ENCODE measurements around the gene TTC9C.

TTC9C gene

GRCh38 chr11:62710001-62710345 is 18.3 kb upstream of the TTC9C start:
- in situ Hi-C loops (cut with MboI; ENCODE audit: low sequenced_read_pairs, unreplicated experiment), result no loop called here

DNA sequence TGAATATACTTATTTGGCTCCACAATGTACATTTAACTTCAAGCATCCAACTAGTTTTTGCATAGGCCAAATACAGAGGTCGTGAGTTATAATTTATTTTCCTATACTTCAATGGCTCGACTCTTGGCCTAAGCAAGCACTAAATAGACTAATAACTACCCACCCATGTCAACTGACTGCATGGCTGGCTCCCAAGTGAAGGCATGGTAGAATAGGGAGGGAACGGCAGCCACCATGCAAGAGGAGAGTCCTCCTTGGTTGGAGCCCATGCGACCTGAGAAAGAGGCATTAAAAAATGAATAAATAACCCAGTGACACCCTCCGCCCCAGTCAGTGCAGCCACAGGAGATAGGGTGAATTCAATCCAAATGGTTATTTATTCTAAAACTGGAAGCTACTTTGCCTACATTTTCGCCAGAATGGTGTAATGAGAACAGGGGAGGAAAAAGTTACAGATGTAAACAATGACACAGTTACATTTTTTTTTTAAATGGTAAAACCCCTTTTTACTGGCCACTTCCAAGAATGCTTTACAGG is 15.9 kb upstream of the TTC9C start:
- in situ Hi-C loops (cut with MboI; ENCODE audit: low sequenced_read_pairs, unreplicated experiment), result no loop called here
- no peak for DNase-seq (ENCODE audit: low spot score)
- TF ChIP-seq CTCF (IDR thresholded peaks at IDR 0.05; ENCODE audit: borderline replicate concordance, control extremely low read depth, extremely low read depth, insufficient read depth, missing control alignments), result no peak

More at GRCh38 chr11:62710001-62710345, 18.3 kb upstream of the TTC9C start:
- no peak for TF ChIP-seq CTCF (IDR thresholded peaks at IDR 0.05; ENCODE audit: borderline replicate concordance, control extremely low read depth, extremely low read depth, insufficient read depth, missing control alignments)
- no peak for DNase-seq (ENCODE audit: low spot score)

DNA sequence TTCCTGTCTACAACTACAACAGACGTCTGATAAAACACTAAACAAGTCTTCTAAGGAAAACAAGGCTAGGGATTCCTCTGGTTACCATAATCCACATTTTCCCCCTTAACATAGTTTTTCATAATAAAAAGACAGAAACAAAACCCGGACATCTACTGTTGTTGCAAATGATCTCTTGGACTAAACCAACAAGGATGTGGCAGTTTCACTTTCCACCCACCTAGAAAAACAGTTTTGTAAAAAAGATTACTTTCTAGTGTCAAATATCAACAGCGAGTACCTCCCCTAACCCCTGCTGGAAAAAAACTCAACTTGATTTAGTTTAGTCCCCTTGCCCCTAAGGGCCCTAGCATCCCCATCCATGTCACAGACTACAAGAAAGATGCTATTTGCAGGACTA is 15.4 kb upstream of the TTC9C start:
- no peak for TF ChIP-seq CTCF (IDR thresholded peaks at IDR 0.05; ENCODE audit: borderline replicate concordance, control extremely low read depth, extremely low read depth, insufficient read depth, missing control alignments)
- in situ Hi-C loops (cut with MboI; ENCODE audit: low sequenced_read_pairs, unreplicated experiment), result no loop called here
- no peak for DNase-seq (ENCODE audit: low spot score)

- TF ChIP-seq CTCF (IDR thresholded peaks at IDR 0.05; ENCODE audit: borderline replicate concordance, control extremely low read depth, extremely low read depth, insufficient read depth, missing control alignments), result no peak
- in situ Hi-C loops (cut with MboI; ENCODE audit: low sequenced_read_pairs, unreplicated experiment), result no loop called here
- DNase-seq (ENCODE audit: low spot score), result no peak
Observed at GRCh38 chr11:62713343-62713742, 14.9 kb upstream of the TTC9C start.

- TF ChIP-seq CTCF (IDR thresholded peaks at IDR 0.05; ENCODE audit: borderline replicate concordance, control extremely low read depth, extremely low read depth, insufficient read depth, missing control alignments), result no peak
- in situ Hi-C loops (cut with MboI; ENCODE audit: low sequenced_read_pairs, unreplicated experiment), result no loop called here
- DNase-seq (ENCODE audit: low spot score), result no peak
Observed at GRCh38 chr11:62715150-62716130, 12.8 kb upstream of the TTC9C start.

DNA sequence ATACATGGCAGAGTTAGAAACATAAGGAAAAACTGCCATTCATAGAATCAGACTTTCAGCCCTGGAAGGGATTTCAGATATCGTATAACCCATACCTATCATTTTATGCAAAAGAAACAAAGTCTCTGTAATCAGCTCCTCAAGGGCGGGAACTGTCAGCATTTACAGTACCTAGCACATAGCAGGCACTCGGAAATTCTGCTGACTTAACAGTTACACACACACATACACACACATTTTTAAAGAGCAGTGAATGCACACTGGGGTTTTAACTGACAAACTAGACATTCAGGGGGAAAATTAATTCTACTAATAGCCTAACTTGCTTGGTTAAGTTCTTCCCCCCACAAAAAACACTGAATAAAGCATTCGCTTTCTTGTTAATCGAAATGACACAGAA is 12.1 kb upstream of the TTC9C start:
- no peak for DNase-seq (ENCODE audit: low spot score)
- TF ChIP-seq CTCF (IDR thresholded peaks at IDR 0.05; ENCODE audit: borderline replicate concordance, control extremely low read depth, extremely low read depth, insufficient read depth, missing control alignments), result no peak
- in situ Hi-C loops (cut with MboI; ENCODE audit: low sequenced_read_pairs, unreplicated experiment), result no loop called here
